Endothelial cell of umbilical vein (primary cell): Measurements from ENCODE around the gene COQ6. TPM values are rescaled to one million over a fixed set of nuclear protein-coding genes. Genes with fewer than 3 reads are reported as not detected.

Experiments used
- BruUV-seq: library from RNA; stranded (reverse); fragments of 400-500 nt; replicated peaks from 2 replicates; lab custom pipeline; 2021; lab: Mats Ljungman, UMichigan
- CTCF ChIA-PET: fragments of 300-600, 350-600 bp; sonication (Branson Sonifier 250); formaldehyde crosslinking; loops from one replicate; lab custom pipeline; 2021; ENCODE audit warnings: antibody characterized with exemption, inconsistent platforms; lab: Charles Lee
- POLR2A ChIA-PET: fragments of 300-600, 350-600 bp; sonication (Branson Sonifier 250); formaldehyde crosslinking; loops from one replicate; lab custom pipeline; 2021; ENCODE audit warnings: antibody characterized with exemption, inconsistent platforms; lab: Charles Lee
- DNase-seq: peaks from one replicate; pipeline ENCODE4 v3.0.0-alpha.2; 2011; ENCODE audit warnings: low read depth, low spot score
- FAIRE-seq: peaks from 2 replicates; lab custom pipeline; 2011; peaks lifted over from hg19 to GRCh38; lab: Jason Lieb, UNC
- H2AFZ ChIP-seq: 2 replicates; pipeline ENCODE4 v1.6.0; 2012; ENCODE audit warnings: low read depth, low read length, control low read depth, inconsistent platforms
- H3K27ac ChIP-seq: 2 replicates; pipeline ENCODE4 v1.5.1; 2011; ENCODE audit warnings: low read depth, mild to moderate bottlenecking, control low read depth, low read length, moderate library complexity; ENCODE audit not compliant: insufficient read depth
- H3K27me3 ChIP-seq, 2 experiments: 2 replicates each; pipeline versions ENCODE4 v1.6.0 to v1.6.1; 2011; ENCODE audit warnings: low read length in 2 of 2, mixed read lengths in 1 of 2; ENCODE audit not compliant: control insufficient read depth in 2 of 2, insufficient read depth in 2 of 2
- H3K36me3 ChIP-seq, 2 experiments: 2 replicates in 1 of 2; 3 replicates in 1 of 2; pipeline ENCODE4 v1.5.1; 2011; ENCODE audit warnings: low read length in 2 of 2, mild to moderate bottlenecking in 1 of 2, moderate library complexity in 1 of 2; ENCODE audit not compliant: control insufficient read depth in 2 of 2, insufficient read depth in 2 of 2; ENCODE audit errors: extremely low read depth in 1 of 2
- H3K4me1 ChIP-seq: 3 replicates; pipeline ENCODE4 v1.5.1; 2011; ENCODE audit warnings: mild to moderate bottlenecking, low read length; ENCODE audit not compliant: control insufficient read depth, insufficient read depth; ENCODE audit errors: extremely low read depth
- H3K4me2 ChIP-seq: 2 replicates; pipeline ENCODE4 v1.6.1; 2011; ENCODE audit warnings: low read length, control low read depth, mixed read lengths; ENCODE audit not compliant: insufficient read depth
- H3K4me3 ChIP-seq, 3 experiments: fragments of 200-600 bp in 1 of 3; sonication (generic), shearing (Covaris generic) in 1 of 3; replicated peaks in 1 of 3; 2 replicates each; pipeline ENCODE4 v1.5.1; 2011 to 2016; ENCODE audit warnings: control low read depth in 3 of 3, low read length in 3 of 3, mild to moderate bottlenecking in 2 of 3, inconsistent platforms in 1 of 3, low read depth in 1 of 3, moderate library complexity in 1 of 3; ENCODE audit not compliant: insufficient read depth in 1 of 3
- H3K79me2 ChIP-seq: 2 replicates; pipeline ENCODE4 v1.6.0; 2012; ENCODE audit warnings: low read length, inconsistent platforms; ENCODE audit not compliant: control insufficient read depth, insufficient read depth
- H3K9ac ChIP-seq: replicated peaks from 2 replicates; pipeline ENCODE3; 2011; ENCODE audit warnings: low read length, control low read depth; ENCODE audit not compliant: insufficient read depth; ENCODE audit errors: extremely low read depth
- H3K9me1 ChIP-seq: replicated peaks from 3 replicates; pipeline ENCODE4 v1.6.0; 2011; ENCODE audit warnings: mild to moderate bottlenecking, low read length; ENCODE audit not compliant: control insufficient read depth, insufficient read depth; ENCODE audit errors: extremely low read depth
- H3K9me3 ChIP-seq: replicated peaks from 2 replicates; pipeline ENCODE4 v1.5.1; 2012; ENCODE audit warnings: low read length, inconsistent platforms; ENCODE audit not compliant: control insufficient read depth, insufficient read depth
- H4K20me1 ChIP-seq: replicated peaks from 2 replicates; pipeline ENCODE3; 2011; ENCODE audit warnings: mild to moderate bottlenecking, low read length; ENCODE audit not compliant: control insufficient read depth, insufficient read depth; ENCODE audit errors: extremely low read depth
- EZH2 ChIP-seq: IDR thresholded peaks from 2 replicates; pipeline ENCODE4 v1.6.1; 2012; ENCODE audit warnings: borderline replicate concordance, low read depth, mild to moderate bottlenecking, moderate library complexity, low read length, inconsistent platforms; ENCODE audit not compliant: severe bottlenecking
- FOS ChIP-seq: IDR thresholded peaks from 2 replicates; pipeline ENCODE4 v1.6.1; 2011; ENCODE audit warnings: mild to moderate bottlenecking, low read length, moderate library complexity, borderline replicate concordance; ENCODE audit not compliant: insufficient read depth
- GATA2 ChIP-seq: IDR thresholded peaks from 2 replicates; pipeline ENCODE4 v1.7.0; 2011; ENCODE audit warnings: low read depth, mild to moderate bottlenecking, moderate library complexity, mixed read lengths, low read length; ENCODE audit not compliant: insufficient read length, insufficient read depth
- JUN ChIP-seq: IDR thresholded peaks from 2 replicates; pipeline ENCODE4 v1.6.1; 2011; ENCODE audit warnings: borderline replicate concordance, low read depth; ENCODE audit not compliant: insufficient read length, insufficient read depth
- MAX ChIP-seq: IDR thresholded peaks from 2 replicates; pipeline ENCODE4 v1.6.1; 2011; ENCODE audit not compliant: insufficient read depth, insufficient read length
- MYC ChIP-seq: IDR thresholded peaks from one replicate; pipeline ENCODE4 v1.6.1; 2011; ENCODE audit warnings: mild to moderate bottlenecking, low read depth, low read length
- POLR2A ChIP-seq: IDR thresholded peaks from 2 replicates; pipeline ENCODE4 v1.6.1; 2012; ENCODE audit warnings: low read depth, mild to moderate bottlenecking, control low read depth, low read length
- POLR2AphosphoS5 ChIP-seq: IDR thresholded peaks from 2 replicates; pipeline ENCODE4 v1.6.1; 2012; ENCODE audit warnings: low read depth, mild to moderate bottlenecking, control low read depth, low read length, moderate library complexity; ENCODE audit not compliant: insufficient read depth
- dilution Hi-C: fragments of 300-500 bp; cut with MboI; formaldehyde crosslinking; loops from one replicate; pipeline ENCODE4 v1.15.0; 2019; ENCODE audit warnings: low sequenced_read_pairs; ENCODE audit not compliant: extremely low pct_ligation_motif_present
- intact Hi-C: fragments of 100-400 bp; cut with micrococcal nuclease; formaldehyde crosslinking; loops from one replicate; pipeline ENCODE4 v1.10.0; 2022
- polyA plus RNA-seq, 4 experiments: library from polyadenylated mRNA; depleted of rRNA in 3 of 4; stranded (reverse) in 3 of 4; unstranded in 1 of 4; fragments of >200 nt; gene quantifications; 2 replicates each; pipeline versions ENCODE4 v1.2.1 to v1.2.3, GENCODE V29; 2011 to 2012; ENCODE audit warnings: missing spikeins in 1 of 4
- total RNA-seq: library from RNA; stranded (reverse); gene quantifications from 2 replicates; pipeline ENCODE4 v1.2.3, GENCODE V29; 2021
- TF ChIP-seq, protein P1 (sequence below), 2 donors: IDR thresholded peaks; 1 replicate in 1 of 2; 2 replicates in 1 of 2; pipeline ENCODE4 v1.5.1; 2011; ENCODE audit warnings: low read length in 2 of 2, mild to moderate bottlenecking in 2 of 2, moderate library complexity in 2 of 2, control low read depth in 1 of 2, inconsistent platforms in 1 of 2, low read depth in 1 of 2; ENCODE audit not compliant: insufficient read depth in 1 of 2; ENCODE audit errors: extremely low read depth in 1 of 2

The COQ6 gene
- total and polyA plus RNA-seq, 2 donors (not counting 3 experiments of a cell fraction or from before 2014, with no cell fraction given), result 20.7 to 35.3 TPM

DNA sequence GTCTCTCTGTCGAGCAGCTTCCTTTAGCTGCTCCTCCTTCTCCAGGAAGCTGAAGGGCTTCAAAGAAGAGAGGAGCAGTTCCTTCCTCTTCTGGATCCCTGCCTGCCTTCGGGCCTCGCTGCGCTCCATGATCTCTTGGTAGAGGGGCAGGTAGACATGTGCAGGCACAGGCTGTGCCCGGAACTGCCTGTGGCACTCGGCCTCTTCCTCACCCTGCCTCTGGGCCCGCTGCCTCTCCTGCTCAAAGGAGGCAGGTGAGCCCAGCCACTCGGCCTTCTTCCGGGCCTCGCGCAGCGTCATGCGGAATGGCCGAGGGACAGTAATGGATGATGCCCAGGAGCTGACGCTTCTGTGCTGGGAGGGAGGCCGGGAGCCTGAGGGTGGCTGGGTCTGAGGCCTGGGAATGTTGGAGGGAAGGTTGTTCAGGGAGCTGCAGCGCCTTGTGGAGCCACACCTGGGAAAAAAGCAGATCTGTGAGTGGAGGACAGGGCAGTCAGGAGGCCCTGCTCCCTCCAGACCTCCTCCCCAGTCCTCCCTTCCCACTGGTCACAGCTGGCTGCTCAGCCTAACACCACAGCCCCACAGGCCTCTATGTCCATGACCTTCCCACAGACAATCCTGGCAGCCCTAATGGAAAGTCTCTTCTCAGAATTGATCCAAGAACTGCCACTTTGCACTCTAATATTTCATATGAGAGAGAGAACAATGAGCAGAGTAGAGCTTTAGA lies 5.5 kb upstream of the COQ6 start:
- POLR2A ChIA-PET, result no interaction called here
- dilution Hi-C loops, result no loop called here

More for the DNA sequence above, 5.5 kb upstream of the COQ6 start:
- FAIRE-seq, result no peak
- H3K27me3 ChIP-seq, result no peaks in the 10 kb centered on the region
- no TSS peak for BruUV-seq
- no peaks in the 10 kb centered on the region for H3K79me2 ChIP-seq
- no peaks in the 10 kb centered on the region for H3K9me1 ChIP-seq
- H3K36me3 ChIP-seq, result peaks cover 0 to 14% of the 10 kb centered on the region in 2 experiments
- intact Hi-C loops, result no loop called here
- no peak overlapping the region for H3K9ac ChIP-seq
- H4K20me1 ChIP-seq, result no peaks in the 10 kb centered on the region
- DNase-seq, result no peak
- TF ChIP-seq JUN (no peak), MAX (no peak), POLR2A (no peak), FOS (no peak), GATA2 (no peak), POLR2AphosphoS5 (no peak), EZH2 (no peak), MYC (no peak)
- TF ChIP-seq, protein P1, sequence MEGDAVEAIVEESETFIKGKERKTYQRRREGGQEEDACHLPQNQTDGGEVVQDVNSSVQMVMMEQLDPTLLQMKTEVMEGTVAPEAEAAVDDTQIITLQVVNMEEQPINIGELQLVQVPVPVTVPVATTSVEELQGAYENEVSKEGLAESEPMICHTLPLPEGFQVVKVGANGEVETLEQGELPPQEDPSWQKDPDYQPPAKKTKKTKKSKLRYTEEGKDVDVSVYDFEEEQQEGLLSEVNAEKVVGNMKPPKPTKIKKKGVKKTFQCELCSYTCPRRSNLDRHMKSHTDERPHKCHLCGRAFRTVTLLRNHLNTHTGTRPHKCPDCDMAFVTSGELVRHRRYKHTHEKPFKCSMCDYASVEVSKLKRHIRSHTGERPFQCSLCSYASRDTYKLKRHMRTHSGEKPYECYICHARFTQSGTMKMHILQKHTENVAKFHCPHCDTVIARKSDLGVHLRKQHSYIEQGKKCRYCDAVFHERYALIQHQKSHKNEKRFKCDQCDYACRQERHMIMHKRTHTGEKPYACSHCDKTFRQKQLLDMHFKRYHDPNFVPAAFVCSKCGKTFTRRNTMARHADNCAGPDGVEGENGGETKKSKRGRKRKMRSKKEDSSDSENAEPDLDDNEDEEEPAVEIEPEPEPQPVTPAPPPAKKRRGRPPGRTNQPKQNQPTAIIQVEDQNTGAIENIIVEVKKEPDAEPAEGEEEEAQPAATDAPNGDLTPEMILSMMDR (IDR thresholded peaks at IDR 0.05; ENCODE audit: extremely low read depth in 1 of 2, insufficient read depth in 1 of 2, low read depth in 1 of 2, low read length in 2 of 2), result no peak
- H3K9me3 ChIP-seq, result no peaks in the 10 kb centered on the region
- no peak overlapping the region for H3K4me2 ChIP-seq
- H3K4me3 ChIP-seq, result no peak overlapping the region
- H3K27ac ChIP-seq, result no peak overlapping the region
- CTCF ChIA-PET, result interaction anchor here (4.0 kb wide), 1 partner anchor 9 kb away, joined by 20 read pairs; no protein-coding TSS in a partner anchor
- no peaks in the 10 kb centered on the region for H3K4me1 ChIP-seq
- H2AFZ ChIP-seq, result no peak overlapping the region
